Measurements from ENCODE around the gene P3H4. TPM values are rescaled to one million over a fixed set of nuclear protein-coding genes. Genes with fewer than 3 reads are reported as not detected.

P3H4 gene
- total RNA-seq, 4 donors from 2014 or later = 8.4 to 19.9 (median 14.4) TPM

- intact Hi-C loops (cut with DNase I) = no loop called here
- Histone ChIP-seq H3K4me3 (no peak overlapping the region), H3K36me3 (peaks cover 0 to 73% (median 61%) of the 10 kb centered on the region in 4 donors), H3K9me3 (no peaks in the 10 kb centered on the region), H3K27me3 (no peaks in the 10 kb centered on the region), H3K27ac (replicated peaks in 1 of 4) (no peak overlapping the region), H3K4me1 (peaks cover 16 to 32% (median 29%) of the 10 kb centered on the region in 4 donors)
- TF ChIP-seq CTCF (IDR thresholded peaks at IDR 0.05) = no peak
- TF ChIP-seq POLR2A (IDR thresholded peaks at IDR 0.05; ENCODE audit: low read depth) = no peak
- no peak for TF ChIP-seq POLR2AphosphoS5 (IDR thresholded peaks at IDR 0.05)
- TF ChIP-seq EP300 (IDR thresholded peaks at IDR 0.05) = no peak
- no peak for DNase-seq (ENCODE audit: extremely low spot score)
- WGBS = 76% methylated on average over 2 of the region's 3 CpGs
Observed at GRCh38 chr17:41769985-41770384, 41.8 kb downstream of the P3H4 start.

- WGBS = no CpG with 5 or more reads among the region's 16 CpGs
- no peak for TF ChIP-seq EP300 (IDR thresholded peaks at IDR 0.05)
- no peak for TF ChIP-seq POLR2AphosphoS5 (IDR thresholded peaks at IDR 0.05)
- TF ChIP-seq CTCF (IDR thresholded peaks at IDR 0.05) = no peak
- TF ChIP-seq POLR2A (IDR thresholded peaks at IDR 0.05; ENCODE audit: low read depth) = no peak
Observed at GRCh38 chr17:41769346-41769862, 42.3 kb downstream of the P3H4 start.

GRCh38 chr17:41768682-41769288 is 43.0 kb downstream of the P3H4 start:
- H3K4me1 ChIP-seq = peaks cover 11 to 20% (median 17%) of the 10 kb centered on the region in 4 donors
- no peak overlapping the region for H3K27ac ChIP-seq (replicated peaks in 1 of 4)
- DNase-seq (ENCODE audit: extremely low spot score) = no peak
- 98% methylated on average over 6 of the region's 23 CpGs for WGBS
- no peaks in the 10 kb centered on the region for H3K27me3 ChIP-seq
- intact Hi-C loops (cut with DNase I) = no loop called here
- no peak overlapping the region for H3K4me3 ChIP-seq
- H3K9me3 ChIP-seq = no peaks in the 10 kb centered on the region
- TF ChIP-seq CTCF (IDR thresholded peaks at IDR 0.05) = no peak
- no peak for TF ChIP-seq POLR2AphosphoS5 (IDR thresholded peaks at IDR 0.05)
- TF ChIP-seq EP300 (IDR thresholded peaks at IDR 0.05) = no peak
- TF ChIP-seq POLR2A (IDR thresholded peaks at IDR 0.05; ENCODE audit: low read depth) = no peak
- peaks cover 0 to 85% (median 70%) of the 10 kb centered on the region in 4 donors for H3K36me3 ChIP-seq

More at GRCh38 chr17:41769346-41769862, 42.3 kb downstream of the P3H4 start:
- peaks cover 0 to 79% (median 66%) of the 10 kb centered on the region in 4 donors for H3K36me3 ChIP-seq
- no peaks in the 10 kb centered on the region for H3K27me3 ChIP-seq
- no peak overlapping the region for H3K4me3 ChIP-seq
- H3K9me3 ChIP-seq = no peaks in the 10 kb centered on the region
- no peak overlapping the region for H3K27ac ChIP-seq (replicated peaks in 1 of 4)
- intact Hi-C loops (cut with DNase I) = no loop called here
- no peak for DNase-seq (ENCODE audit: extremely low spot score)
- peaks cover 15 to 26% (median 23%) of the 10 kb centered on the region in 4 donors for H3K4me1 ChIP-seq

GRCh38 chr17:41767324-41768042 is 44.3 kb downstream of the P3H4 start:
- 96% methylated on average over 17 of the region's 18 CpGs for WGBS
- no peak for DNase-seq (ENCODE audit: extremely low spot score)
- H3K4me1 ChIP-seq = peaks cover 0 to 7% (median 4%) of the 10 kb centered on the region in 4 donors
- no peak overlapping the region for H3K4me3 ChIP-seq
- peaks cover 0 to 98% (median 83%) of the 10 kb centered on the region in 4 donors for H3K36me3 ChIP-seq
- no peaks in the 10 kb centered on the region for H3K9me3 ChIP-seq
- no peak overlapping the region for H3K27ac ChIP-seq (replicated peaks in 1 of 4)
- no peaks in the 10 kb centered on the region for H3K27me3 ChIP-seq
- TF ChIP-seq POLR2A (IDR thresholded peaks at IDR 0.05; ENCODE audit: low read depth) (no peak), POLR2AphosphoS5 (IDR thresholded peaks at IDR 0.05) (no peak), CTCF (IDR thresholded peaks at IDR 0.05) (no peak), EP300 (IDR thresholded peaks at IDR 0.05) (no peak)
- intact Hi-C loops (cut with DNase I) = no loop called here

All from esophagus muscularis mucosa (tissue), 4 donors.